Ectodermal cell (in vitro differentiated cells): ENCODE results near the gene CASP3.

Experiments used
- H3K27ac ChIP-seq: 2 replicates; pipeline ENCODE4 v1.7.0; 2013; ENCODE audit warnings: mild to moderate bottlenecking, low read depth, low read length; ENCODE audit not compliant: insufficient read depth, poor library complexity, severe bottlenecking
- H3K27me3 ChIP-seq: 2 replicates; pipeline ENCODE4 v1.7.0; 2013; ENCODE audit warnings: mild to moderate bottlenecking, low read length; ENCODE audit not compliant: insufficient read depth, control insufficient read depth, poor library complexity, severe bottlenecking
- H3K36me3 ChIP-seq: one replicate; pipeline ENCODE4 v1.7.0; 2013; ENCODE audit warnings: low read length; ENCODE audit not compliant: control insufficient read depth, insufficient read depth
- H3K4me1 ChIP-seq: one replicate; pipeline ENCODE4 v1.7.0; 2013; ENCODE audit warnings: low read length; ENCODE audit not compliant: control insufficient read depth, insufficient read depth
- H3K4me3 ChIP-seq: 2 replicates; pipeline ENCODE4 v1.7.0; 2013; ENCODE audit warnings: low read depth, low read length, control low read depth; ENCODE audit not compliant: insufficient read depth
- H3K9me3 ChIP-seq: 2 replicates; pipeline ENCODE4 v1.7.0; 2013; ENCODE audit warnings: mild to moderate bottlenecking, low read length, moderate library complexity; ENCODE audit not compliant: control insufficient read depth
- WGBS, 2 experiments: methylation state at CpG; one replicate each; pipeline ENCODE4 v1.1.7; 2013; ENCODE audit warnings: missing lambda C conversion rate in 2 of 2; 5-methylcytosine and 5-hydroxymethylcytosine counted together

Gene CASP3

GRCh38 chr4:184681916-184682315 lies 32.7 kb upstream of the CASP3 start:
- no peaks in the 10 kb centered on the region for H3K4me1 ChIP-seq
- H3K36me3 ChIP-seq: no peaks in the 10 kb centered on the region
- no peaks in the 10 kb centered on the region for H3K27me3 ChIP-seq
- no peak overlapping the region for H3K4me3 ChIP-seq
- H3K27ac ChIP-seq: no peak overlapping the region
- 90 to 100% methylated on average over 1 of the region's 1 CpG for WGBS, 2 experiments
- H3K9me3 ChIP-seq: no peaks in the 10 kb centered on the region

GRCh38 chr4:184680698-184681097 lies 31.5 kb upstream of the CASP3 start:
- Histone ChIP-seq H3K27ac (no peak overlapping the region), H3K27me3 (no peaks in the 10 kb centered on the region), H3K9me3 (no peaks in the 10 kb centered on the region), H3K4me3 (no peak overlapping the region), H3K36me3 (no peaks in the 10 kb centered on the region), H3K4me1 (no peaks in the 10 kb centered on the region)
- 94 to 96% methylated on average over 9 of the region's 9 CpGs for WGBS, 2 experiments

DNA sequence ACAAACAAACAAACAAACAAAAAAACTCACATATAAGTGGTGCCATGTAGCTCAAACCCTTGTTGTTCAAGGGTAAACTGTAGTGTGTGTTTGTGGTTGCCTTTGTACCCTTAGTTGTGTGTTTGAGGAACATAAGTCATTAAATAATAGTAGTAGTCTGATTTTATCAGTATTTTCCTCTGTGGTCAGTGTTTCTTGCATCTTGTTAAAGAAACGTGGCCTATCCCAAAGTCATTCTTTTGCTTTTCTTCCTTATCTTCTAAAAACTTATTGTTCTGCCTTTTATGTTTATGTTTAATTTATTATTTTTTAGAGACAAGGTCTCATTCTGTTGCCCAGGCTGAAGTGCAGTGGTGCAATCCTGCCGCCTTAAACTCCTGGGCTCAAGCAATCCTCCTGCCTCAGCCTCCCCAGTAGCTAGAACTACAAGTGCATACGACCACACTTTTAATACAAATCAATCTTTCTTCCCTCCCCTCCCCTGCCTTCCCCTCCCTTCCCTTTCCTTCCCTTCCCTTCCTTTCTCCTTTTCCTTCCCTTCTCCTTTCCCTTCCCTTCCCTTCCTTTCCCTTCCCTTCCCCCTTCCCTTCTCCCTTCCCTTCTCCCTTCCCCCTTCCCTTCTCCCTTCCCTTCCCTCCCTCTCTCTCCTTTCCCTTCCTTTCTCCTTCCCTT lies 26.7 kb upstream of the CASP3 start:
- no peak overlapping the region for H3K27ac ChIP-seq
- no peak overlapping the region for H3K4me3 ChIP-seq
- no peaks in the 10 kb centered on the region for H3K27me3 ChIP-seq
- WGBS, 2 experiments: 84 to 94% methylated on average over 2 to 3 of the region's 3 CpGs
- H3K9me3 ChIP-seq: no peaks in the 10 kb centered on the region
- H3K36me3 ChIP-seq: peaks cover 4% of the 10 kb centered on the region
- H3K4me1 ChIP-seq: no peaks in the 10 kb centered on the region

GRCh38 chr4:184675018-184675417 lies 25.8 kb upstream of the CASP3 start:
- Histone ChIP-seq H3K4me3 (no peak overlapping the region), H3K9me3 (no peaks in the 10 kb centered on the region), H3K36me3 (peaks cover 4% of the 10 kb centered on the region), H3K27ac (no peak overlapping the region), H3K4me1 (no peaks in the 10 kb centered on the region), H3K27me3 (no peaks in the 10 kb centered on the region)
- WGBS, 2 experiments: 88 to 96% methylated on average over 5 of the region's 5 CpGs

- Histone ChIP-seq H3K36me3 (peaks cover 4% of the 10 kb centered on the region), H3K27me3 (no peaks in the 10 kb centered on the region), H3K9me3 (no peaks in the 10 kb centered on the region), H3K4me1 (no peaks in the 10 kb centered on the region), H3K4me3 (no peak overlapping the region), H3K27ac (no peak overlapping the region)
- 98 to 99% methylated on average over 4 of the region's 4 CpGs for WGBS, 2 experiments
Measured at GRCh38 chr4:184674011-184674410, 24.8 kb upstream of the CASP3 start.

DNA sequence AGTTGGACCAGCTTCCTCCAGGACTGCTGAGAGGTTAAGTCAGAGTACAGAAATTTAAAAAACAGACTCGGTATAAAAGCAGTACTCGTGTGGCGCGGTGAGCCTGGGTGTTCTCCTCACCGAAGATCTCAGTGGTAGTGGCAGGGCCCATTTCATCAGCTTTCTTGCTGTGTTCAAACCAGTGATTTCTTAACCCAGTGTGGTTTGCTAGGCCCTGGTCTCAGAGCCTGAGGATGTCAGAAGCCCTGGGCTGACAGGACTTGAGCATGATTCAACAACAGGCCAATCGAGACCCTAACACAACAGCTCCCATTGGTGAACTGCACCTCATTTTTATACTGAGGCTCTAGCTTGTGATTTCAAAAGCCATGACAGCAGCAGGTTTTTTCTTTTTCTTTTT lies 23.5 kb upstream of the CASP3 start:
- Histone ChIP-seq H3K4me1 (no peaks in the 10 kb centered on the region), H3K27me3 (no peaks in the 10 kb centered on the region), H3K36me3 (peaks cover 4% of the 10 kb centered on the region), H3K27ac (no peak overlapping the region), H3K9me3 (no peaks in the 10 kb centered on the region), H3K4me3 (no peak overlapping the region)
- WGBS, 2 experiments: 94 to 97% methylated on average over 6 of the region's 6 CpGs

DNA sequence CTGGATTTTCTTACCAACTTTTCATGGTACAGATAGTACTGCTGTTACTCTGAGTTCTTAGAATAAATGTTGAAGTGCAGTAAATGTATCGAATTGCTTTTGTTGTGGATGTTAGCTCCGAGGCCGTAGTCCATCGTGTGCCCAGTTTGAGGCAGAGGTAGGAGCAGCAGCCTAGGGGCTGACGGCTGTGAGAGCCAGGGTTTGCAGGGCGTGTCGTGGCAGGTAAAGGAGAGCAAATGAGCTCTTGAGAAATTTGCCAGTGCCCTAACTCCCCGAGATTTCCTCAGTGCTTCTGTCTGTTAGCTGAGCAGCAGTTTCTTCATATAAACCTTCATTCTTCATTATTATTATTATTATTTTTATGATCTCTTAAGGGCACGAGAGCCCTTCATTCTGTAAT lies 21.9 kb upstream of the CASP3 start:
- H3K36me3 ChIP-seq: peaks cover 6% of the 10 kb centered on the region
- H3K27ac ChIP-seq: no peak overlapping the region
- H3K4me1 ChIP-seq: no peaks in the 10 kb centered on the region
- 92 to 93% methylated on average over 9 of the region's 9 CpGs for WGBS, 2 experiments
- H3K9me3 ChIP-seq: no peaks in the 10 kb centered on the region
- H3K27me3 ChIP-seq: no peaks in the 10 kb centered on the region
- no peak overlapping the region for H3K4me3 ChIP-seq

DNA sequence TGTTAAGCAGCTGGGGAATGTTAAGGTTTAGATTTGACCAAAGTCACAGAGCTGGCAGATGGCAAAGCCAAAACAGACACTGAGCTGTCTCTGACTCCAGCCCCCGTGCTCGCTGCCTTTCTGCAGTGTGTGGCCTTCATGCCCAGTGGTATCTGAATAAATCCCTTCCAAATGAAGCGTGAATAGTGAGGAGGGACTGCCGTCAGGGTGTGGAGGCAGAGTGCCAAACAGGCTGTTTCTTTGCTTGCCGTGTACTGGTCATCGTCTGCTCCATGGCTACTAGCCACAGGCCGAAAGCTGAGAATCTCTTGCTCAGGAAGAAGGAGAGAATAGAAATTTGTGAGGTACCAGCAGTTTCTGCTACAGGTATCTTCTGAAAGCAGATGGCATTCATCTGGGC lies 20.0 kb upstream of the CASP3 start:
- 92 to 94% methylated on average over 7 of the region's 7 CpGs for WGBS, 2 experiments
- H3K4me1 ChIP-seq: no peaks in the 10 kb centered on the region
- H3K36me3 ChIP-seq: peaks cover 5% of the 10 kb centered on the region
- no peak overlapping the region for H3K27ac ChIP-seq
- no peaks in the 10 kb centered on the region for H3K27me3 ChIP-seq
- H3K9me3 ChIP-seq: no peaks in the 10 kb centered on the region
- H3K4me3 ChIP-seq: no peak overlapping the region

DNA sequence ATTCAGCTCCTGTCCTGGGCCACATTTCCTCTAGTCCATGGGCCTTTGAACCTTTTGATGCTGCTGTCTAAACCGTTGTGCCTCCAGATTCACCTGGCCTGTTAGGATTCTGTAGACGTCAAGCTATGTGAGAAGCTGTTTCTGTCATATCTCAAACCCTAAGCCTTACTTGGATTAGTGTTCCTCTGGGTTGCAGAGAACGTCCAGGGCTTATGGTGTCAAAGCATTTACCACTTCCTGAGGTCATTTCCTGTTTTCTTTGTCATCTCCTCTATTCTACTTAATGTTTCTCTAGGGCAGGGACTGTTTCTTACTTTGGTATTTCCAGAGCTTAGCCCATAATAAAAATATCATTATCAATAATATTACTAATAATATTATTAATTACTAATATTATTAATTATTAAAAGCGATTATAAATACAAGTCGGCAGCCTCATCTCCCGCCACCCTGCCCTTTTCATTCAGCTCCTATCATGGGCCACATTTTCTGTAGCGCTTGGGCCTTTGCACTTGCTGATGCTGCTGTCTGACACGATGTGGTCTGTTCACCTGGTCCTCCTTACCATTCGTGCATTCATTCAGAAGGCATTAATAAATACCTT lies 19.4 kb upstream of the CASP3 start:
- WGBS, 2 experiments: 91 to 92% methylated on average over 9 of the region's 9 CpGs
- H3K27ac ChIP-seq: no peak overlapping the region
- H3K4me3 ChIP-seq: no peak overlapping the region
- H3K27me3 ChIP-seq: no peaks in the 10 kb centered on the region
- peaks cover 5% of the 10 kb centered on the region for H3K36me3 ChIP-seq
- no peaks in the 10 kb centered on the region for H3K4me1 ChIP-seq
- H3K9me3 ChIP-seq: no peaks in the 10 kb centered on the region

DNA sequence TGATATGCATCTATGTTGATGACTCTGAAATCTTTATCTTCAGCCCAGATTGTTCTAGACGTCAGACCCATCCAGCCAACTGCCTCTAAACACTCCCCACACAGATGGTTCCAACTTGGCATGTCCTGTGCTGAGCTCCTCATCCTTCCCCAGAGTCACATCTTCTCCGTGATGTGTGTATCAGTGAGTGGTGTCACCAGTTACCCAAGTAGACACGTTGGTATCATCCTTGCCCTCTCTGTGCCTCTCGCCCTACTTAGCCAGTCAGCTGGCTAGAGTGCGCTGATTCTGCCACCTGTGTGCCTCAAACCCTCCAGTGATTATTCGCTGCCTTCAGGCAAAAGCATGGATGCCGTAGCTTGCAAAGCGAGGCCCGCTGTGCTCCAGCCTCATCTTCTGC lies 18.8 kb upstream of the CASP3 start:
- Histone ChIP-seq H3K27me3 (no peaks in the 10 kb centered on the region), H3K9me3 (no peaks in the 10 kb centered on the region), H3K4me3 (no peak overlapping the region), H3K27ac (no peak overlapping the region), H3K36me3 (peaks cover 5% of the 10 kb centered on the region), H3K4me1 (no peaks in the 10 kb centered on the region)
- 93 to 94% methylated on average over 9 of the region's 9 CpGs for WGBS, 2 experiments
